ENCODE data around the gene PARP6. TPM values are rescaled to one million over a fixed set of nuclear protein-coding genes. Genes with fewer than 3 reads are reported as not detected.
A peak's percentile ranks its signal among the peaks of the same experiment; 100 is the strongest.

Gene PARP6
- total and polyA plus RNA-seq, 2 of the 8 experiments (the other 6 are each of a cell fraction or from before 2014, with no cell fraction given), result 39.8 to 45.3 TPM

DNA sequence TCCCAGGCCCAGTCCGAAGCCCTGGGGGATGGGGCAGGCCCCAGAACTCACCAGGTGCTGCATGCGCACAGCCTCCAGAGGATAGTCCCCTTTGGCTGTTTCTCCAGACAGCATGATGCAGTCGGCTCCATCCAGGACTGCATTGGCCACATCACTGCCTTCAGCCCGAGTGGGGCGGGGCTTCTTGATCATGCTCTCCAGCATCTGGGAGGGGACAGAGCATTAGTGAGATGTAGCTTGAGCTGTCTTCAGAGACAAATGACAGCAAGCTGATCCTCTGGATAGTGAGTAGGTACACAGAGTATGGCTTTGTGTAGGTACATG, 65.7 kb downstream of the PARP6 start:
- no peak for DNase-seq (ENCODE audit: low read depth in 1 of 2, low spot score in 2 of 2)
- Histone ChIP-seq H3K23me2 (ENCODE audit: low read depth, low read length) (no peaks in the 10 kb centered on the region), H3K9me3 (ENCODE audit: insufficient read depth in 2 of 2, low read depth in 1 of 2, low read length in 1 of 2) (no peaks in the 10 kb centered on the region), H3K23ac (ENCODE audit: insufficient read length) (no peak overlapping the region), H3K79me1 (ENCODE audit: low read depth, low read length) (peaks cover 5% of the 10 kb centered on the region), H3K4me2 (ENCODE audit: insufficient read depth in 1 of 2, low read depth in 2 of 2, low read length in 2 of 2) (no peak overlapping the region), H2AK5ac (ENCODE audit: low read depth, low read length) (no peak overlapping the region), H3K27ac (ENCODE audit: low read depth, low read length) (no peak overlapping the region), H3K14ac (ENCODE audit: insufficient read length) (no peak overlapping the region), H4K20me1 (replicated peaks in 1 of 2; ENCODE audit: control insufficient read depth in 1 of 2, insufficient read depth in 2 of 2, low read length in 2 of 2) (peaks cover 14 to 30% of the 10 kb centered on the region in 2 experiments), H3K27me3 (replicated peaks in 1 of 4; ENCODE audit: control insufficient read depth in 3 of 4, extremely low read depth in 1 of 4, insufficient read depth in 3 of 4, low read length in 3 of 4) (no peaks in the 10 kb centered on the region), H3K56ac (replicated peaks; ENCODE audit: insufficient read length, low read depth, low read length) (no peak overlapping the region), H2AFZ (ENCODE audit: low read length) (no peak overlapping the region), H2BK5ac (ENCODE audit: low read depth, low read length) (no peak overlapping the region), H3K36me3 (ENCODE audit: control insufficient read depth in 2 of 4, insufficient read depth in 4 of 4, low read length in 3 of 4) (peaks cover 65 to 100% (median 92%) of the 10 kb centered on the region in 4 experiments), H4K8ac (ENCODE audit: extremely low read depth, insufficient read depth, low read length) (no peak overlapping the region), H3K9ac (replicated peaks in 1 of 4; ENCODE audit: extremely low read depth in 1 of 4, low read depth in 3 of 4, low read length in 3 of 4) (no peak overlapping the region), H2BK120ac (replicated peaks; ENCODE audit: low read depth, low read length) (no peak overlapping the region), H2BK20ac (ENCODE audit: low read length) (no peak overlapping the region), H3K4me3 (ENCODE audit: extremely low read depth in 1 of 4, insufficient read depth in 2 of 4, low read depth in 3 of 4, low read length in 4 of 4) (no peak overlapping the region), H2BK12ac (ENCODE audit: low read depth, low read length) (no peak overlapping the region), H2BK15ac (ENCODE audit: low read length) (no peak overlapping the region), H3K4me1 (replicated peaks in 1 of 4; ENCODE audit: control insufficient read depth in 3 of 4, insufficient read depth in 4 of 4, low read length in 3 of 4) (no peaks in the 10 kb centered on the region), H4K5ac (ENCODE audit: insufficient read length, low read depth, low read length) (no peak overlapping the region), H3K79me2 (ENCODE audit: control insufficient read depth in 1 of 2, insufficient read depth in 2 of 2, low read length in 2 of 2) (no peaks in the 10 kb centered on the region; a peak in 1 of 4 replicates), H3K4ac (replicated peaks; ENCODE audit: insufficient read length, low read depth, low read length) (no peak overlapping the region), H4K91ac (replicated peaks; ENCODE audit: insufficient read length, low read length) (no peak overlapping the region), H3K18ac (ENCODE audit: extremely low read depth, low read length) (no peak overlapping the region)
- WGBS, 2 experiments (ENCODE audit: extremely low coverage in 1 of 2, insufficient coverage in 1 of 2, insufficient read length in 1 of 2, insufficient replicate concordance in 2 of 2, low coverage in 1 of 2, low lambda C conversion rate in 2 of 2, missing lambda C conversion rate in 1 of 2), result 90% methylated on average over 5 of the region's 5 CpGs; no CpG with 5 or more reads in 1 of the 2 experiments
- ChIA-PET POLR2A (ENCODE audit: partially characterized antibody) (interaction anchor here (1.3 to 1.4 kb wide), 2 partner anchors 9 to 55 kb away, joined by 4 to 5 read pairs; partner anchors contain the start of gene GRAMD2A), CTCF (ENCODE audit: partially characterized antibody) (interaction anchor here (1.0 to 1.7 kb wide), 2 partner anchors 10 to 79 kb away, joined by 4 read pairs; no protein-coding TSS in a partner anchor)
- no peak for TF ChIP-seq GABPA (IDR thresholded peaks at IDR 0.05; ENCODE audit: borderline replicate concordance, insufficient read depth, low read length)
- no peak for TF ChIP-seq SIN3A (conservative IDR thresholded peaks at IDR 0.05 in 1 of 2, IDR thresholded peaks at IDR 0.05 in 1 of 2; ENCODE audit: low read depth in 1 of 2, low read length in 2 of 2)
- no peak for TF ChIP-seq CTBP2 (IDR thresholded peaks at IDR 0.05; ENCODE audit: borderline replicate concordance, insufficient read depth, insufficient read length, low read length)
- peak; percentile 10; the same call in 1 of the 2 replicates for TF ChIP-seq SP1 (IDR thresholded peaks at IDR 0.05; ENCODE audit: low read depth, low read length)
- FAIRE-seq, result no peak

Data from H1 (cell line).